ENCODE data around the gene DLST. TPM values are rescaled to one million over a fixed set of nuclear protein-coding genes. Genes with fewer than 3 reads are reported as not detected.
A peak's percentile ranks its signal among the peaks of the same experiment; 100 is the strongest.

The DLST gene
- total RNA-seq (2021) = 309 and 320 TPM in 2 replicates
- percentile 98 among the genes with signal in this experiment for Bru-seq, nascent RNA
- percentile 99 among the genes with signal in this experiment for BruChase-seq, experiment 1, labeled RNA remaining after a 2-hour chase
- percentile 97 among the genes with signal in this experiment for BruChase-seq, experiment 2, labeled RNA remaining after a 6-hour chase
- long read RNA-seq, partial matches to known transcripts = 1 of 15 reads
- long read RNA-seq, other reads (novel, unspliced or antisense) = 12 of 15 reads

DNA sequence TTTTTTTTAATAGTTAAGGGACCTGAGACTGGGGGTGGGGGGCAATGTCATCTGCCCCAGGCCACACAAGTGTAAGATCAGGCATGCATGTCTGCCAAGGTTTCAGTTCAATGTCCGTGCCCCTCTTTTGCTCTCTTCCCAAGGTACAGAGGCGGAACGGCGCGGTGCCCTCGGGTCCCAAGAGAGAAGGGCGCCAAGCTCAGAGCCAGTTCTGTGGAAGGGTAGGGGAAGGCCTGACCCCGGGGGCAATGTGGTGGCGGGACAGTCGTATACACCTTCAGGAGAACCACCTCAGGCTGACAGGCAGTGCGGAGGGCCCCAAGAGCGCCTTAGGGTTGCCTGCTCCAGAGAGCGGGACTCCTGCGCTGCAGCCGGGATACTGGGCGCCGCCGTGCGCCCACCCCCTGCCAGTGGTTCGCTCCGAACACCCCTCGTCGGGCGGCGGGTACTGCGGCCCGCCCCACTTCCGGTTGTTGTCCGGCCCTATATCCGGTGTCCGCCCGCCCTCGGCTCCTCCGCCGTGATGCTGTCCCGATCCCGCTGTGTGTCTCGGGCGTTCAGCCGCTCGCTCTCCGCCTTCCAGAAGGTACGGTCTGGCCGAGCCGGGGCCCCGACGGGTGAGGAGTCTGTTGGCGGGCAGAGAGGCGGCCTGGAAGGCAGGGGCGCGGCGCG, at the start of gene DLST:
Gene DLST, plus strand, starts transcription at position 486 of the 672 bp plus-strand sequence. Its CDS starts 38 bp downstream, at position 524.
- peak; percentile 78 to 99 for DNase-seq
- Histone ChIP-seq H3K27ac (peak within 1 kb of the TSS; percentile 17), H4K20me1 (ENCODE audit: insufficient read depth) (peaks cover 44% of the 10 kb centered on the region), H3K79me2 (ENCODE audit: low read depth) (peaks cover 48% of the 10 kb centered on the region), H3K9me3 (ENCODE audit: insufficient read depth, low read depth) (no peaks in the 10 kb centered on the region), H3K9me2 (ENCODE audit: insufficient read depth) (no peaks in the 10 kb centered on the region), H2AFZ (peak within 1 kb of the TSS; percentile 96), H3K4me2 (peak within 1 kb of the TSS; percentile 97), H3K4me3 (peak within 1 kb of the TSS; percentile 75), H3K4me1 (replicated peaks; ENCODE audit: insufficient read depth) (peaks cover 48% of the 10 kb centered on the region), H3K27me3 (ENCODE audit: insufficient read depth, low read depth) (no peaks in the 10 kb centered on the region), H3F3A (ENCODE audit: insufficient read depth, low read depth) (peaks cover 45% of the 10 kb centered on the region), H3K36me3 (ENCODE audit: low read depth) (peaks cover 17% of the 10 kb centered on the region)
- intact Hi-C loops (cut with micrococcal nuclease; ENCODE audit: unreplicated experiment) = loop anchor here (5.0 to 10.0 kb wide), 4 partner anchors 389 to 683 kb away; partner anchors contain the start of genes ISCA2 and NPC2
- POLR2A ChIA-PET (ENCODE audit: unreplicated experiment) = interaction anchor here (0.6 to 0.8 kb wide), 4 partner anchors 24 to 673 kb away, joined by 3 to 7 read pairs (median 5); no protein-coding TSS in a partner anchor
- CTCF ChIA-PET = interaction anchor here (0.7 kb wide), 2 partner anchors 307 to 570 kb away, joined by 5 to 11 read pairs; no protein-coding TSS in a partner anchor
- BruUV-seq (replicated peaks) = no TSS peak
- TF ChIP-seq, protein P1, sequence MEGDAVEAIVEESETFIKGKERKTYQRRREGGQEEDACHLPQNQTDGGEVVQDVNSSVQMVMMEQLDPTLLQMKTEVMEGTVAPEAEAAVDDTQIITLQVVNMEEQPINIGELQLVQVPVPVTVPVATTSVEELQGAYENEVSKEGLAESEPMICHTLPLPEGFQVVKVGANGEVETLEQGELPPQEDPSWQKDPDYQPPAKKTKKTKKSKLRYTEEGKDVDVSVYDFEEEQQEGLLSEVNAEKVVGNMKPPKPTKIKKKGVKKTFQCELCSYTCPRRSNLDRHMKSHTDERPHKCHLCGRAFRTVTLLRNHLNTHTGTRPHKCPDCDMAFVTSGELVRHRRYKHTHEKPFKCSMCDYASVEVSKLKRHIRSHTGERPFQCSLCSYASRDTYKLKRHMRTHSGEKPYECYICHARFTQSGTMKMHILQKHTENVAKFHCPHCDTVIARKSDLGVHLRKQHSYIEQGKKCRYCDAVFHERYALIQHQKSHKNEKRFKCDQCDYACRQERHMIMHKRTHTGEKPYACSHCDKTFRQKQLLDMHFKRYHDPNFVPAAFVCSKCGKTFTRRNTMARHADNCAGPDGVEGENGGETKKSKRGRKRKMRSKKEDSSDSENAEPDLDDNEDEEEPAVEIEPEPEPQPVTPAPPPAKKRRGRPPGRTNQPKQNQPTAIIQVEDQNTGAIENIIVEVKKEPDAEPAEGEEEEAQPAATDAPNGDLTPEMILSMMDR (conservative IDR thresholded peaks at IDR 0.05) = no peak
- no peak for TF ChIP-seq EZH2 (IDR thresholded peaks at IDR 0.05; ENCODE audit: low read depth)

GRCh38 chr14:74832849-74833248, 48.9 kb upstream of the DLST start:
- POLR2A ChIA-PET (ENCODE audit: unreplicated experiment) = interaction anchor here (0.6 kb wide), 1 partner anchor 461 kb away, joined by 13 read pairs; no protein-coding TSS in a partner anchor
- intact Hi-C loops (cut with micrococcal nuclease; ENCODE audit: unreplicated experiment) = no loop called here
- no peak for DNase-seq
- Histone ChIP-seq H2AFZ (no peak overlapping the region), H3K4me1 (replicated peaks; ENCODE audit: insufficient read depth) (no peaks in the 10 kb centered on the region), H3K27me3 (ENCODE audit: insufficient read depth, low read depth) (no peaks in the 10 kb centered on the region), H3F3A (ENCODE audit: insufficient read depth, low read depth) (peaks cover 7% of the 10 kb centered on the region), H3K4me2 (no peak overlapping the region), H3K27ac (no peak overlapping the region), H3K9me2 (ENCODE audit: insufficient read depth) (no peaks in the 10 kb centered on the region), H3K36me3 (ENCODE audit: low read depth) (peaks cover 76% of the 10 kb centered on the region), H4K20me1 (ENCODE audit: insufficient read depth) (peaks cover 9% of the 10 kb centered on the region), H3K79me2 (ENCODE audit: low read depth) (no peaks in the 10 kb centered on the region), H3K9me3 (ENCODE audit: insufficient read depth, low read depth) (no peaks in the 10 kb centered on the region), H3K4me3 (no peak overlapping the region)
- CTCF ChIA-PET = interaction anchor here (0.6 kb wide), 1 partner anchor 340 kb away, joined by 3 read pairs; no protein-coding TSS in a partner anchor
- no peak for TF ChIP-seq EZH2 (IDR thresholded peaks at IDR 0.05; ENCODE audit: low read depth)
- TF ChIP-seq, protein P1 (conservative IDR thresholded peaks at IDR 0.05) = no peak
- no TSS peak for BruUV-seq (replicated peaks)

DNA sequence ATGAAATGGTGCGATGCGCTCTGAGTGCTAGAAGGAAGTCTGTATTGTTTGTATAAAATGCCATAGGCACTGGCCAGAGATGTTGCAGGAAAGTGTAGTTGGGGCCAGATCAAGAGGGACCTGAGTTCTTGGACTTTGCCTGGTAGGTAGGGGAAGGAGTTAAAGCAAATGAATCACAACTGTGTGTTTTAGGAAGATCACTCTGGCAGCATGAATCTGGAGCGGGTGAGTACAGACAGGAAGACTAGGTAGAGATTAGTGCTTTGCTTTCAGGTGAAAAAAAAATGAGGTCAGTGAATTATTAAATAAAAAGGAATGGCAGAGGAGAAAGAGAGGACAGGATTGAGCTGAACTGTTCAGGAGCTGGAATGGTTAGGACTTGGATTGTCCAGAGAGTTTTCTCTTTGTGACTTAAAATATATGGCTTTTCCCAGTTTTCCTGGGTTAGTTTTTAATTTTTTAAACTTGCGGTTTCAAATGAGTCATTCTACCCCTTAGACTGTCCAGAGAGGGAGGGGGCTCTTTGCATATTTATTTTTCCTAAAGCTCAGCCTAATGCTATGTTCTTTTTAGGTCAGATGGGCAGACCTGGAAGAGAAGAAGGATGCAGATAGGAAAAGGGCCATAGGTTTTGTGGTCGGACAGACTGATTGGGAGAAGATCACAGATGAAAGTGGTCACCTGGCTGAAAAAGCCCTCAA, 46.9 kb upstream of the DLST start:
- Histone ChIP-seq H3K79me2 (ENCODE audit: low read depth) (no peaks in the 10 kb centered on the region), H3K9me2 (ENCODE audit: insufficient read depth) (no peaks in the 10 kb centered on the region), H3K4me1 (replicated peaks; ENCODE audit: insufficient read depth) (no peaks in the 10 kb centered on the region), H3K36me3 (ENCODE audit: low read depth) (peaks cover 57% of the 10 kb centered on the region), H4K20me1 (ENCODE audit: insufficient read depth) (0 out of 2 replicates have a peak, but pooled peaks cover 5% of the 10 kb centered on the region), H3K4me3 (no peak overlapping the region), H2AFZ (no peak overlapping the region), H3K4me2 (no peak overlapping the region), H3K9me3 (ENCODE audit: insufficient read depth, low read depth) (no peaks in the 10 kb centered on the region), H3K27ac (no peak overlapping the region), H3F3A (ENCODE audit: insufficient read depth, low read depth) (peaks cover 14% of the 10 kb centered on the region), H3K27me3 (ENCODE audit: insufficient read depth, low read depth) (no peaks in the 10 kb centered on the region)
- no TSS peak for BruUV-seq (replicated peaks)
- TF ChIP-seq, protein P1 (conservative IDR thresholded peaks at IDR 0.05) = no peak
- no peak for TF ChIP-seq EZH2 (IDR thresholded peaks at IDR 0.05; ENCODE audit: low read depth)
- POLR2A ChIA-PET (ENCODE audit: unreplicated experiment) = interaction anchor here (0.6 kb wide), 1 partner anchor 18 kb away, joined by 3 read pairs; no protein-coding TSS in a partner anchor
- no peak for DNase-seq
- intact Hi-C loops (cut with micrococcal nuclease; ENCODE audit: unreplicated experiment) = no loop called here
- CTCF ChIA-PET = interaction anchor here (1.0 kb wide), 1 partner anchor 33 kb away, joined by 3 read pairs; no protein-coding TSS in a partner anchor
